Activated gamma-delta T cell treated with anti-CD3 and anti-CD28 coated beads, Interleukin-2, amount 50 U/mL, for 16 hours (primary cell): ENCODE results near the gene BLOC1S4.
"Not testable (repeated sequence)": the region's sequence is repeated elsewhere in the genome, so short reads cannot be mapped to it uniquely, and the experiment has no call there.

Experiments used
- DNase-seq: peaks from one replicate; pipeline ENCODE4 v3.0.0-alpha.2; 2020; ENCODE audit warnings: low read depth

Gene BLOC1S4

GRCh38 chr4:6716018-6716911 lies at the start of gene BLOC1S4:
BLOC1S4 (plus strand) TSS chr4:6716174; CDS start chr4:6716210, 36 bp downstream.
- peak; percentile 80 for DNase-seq

- DNase-seq: no peak
These were observed 47.6 kb upstream of the BLOC1S4 start for GRCh38 chr4:6668391-6668790.

GRCh38 chr4:6671648-6672047 lies 44.3 kb upstream of the BLOC1S4 start:
- DNase-seq: no peak

GRCh38 chr4:6672131-6672530 lies 43.8 kb upstream of the BLOC1S4 start:
- DNase-seq: no peak

GRCh38 chr4:6672541-6673190 lies 43.3 kb upstream of the BLOC1S4 start:
- DNase-seq: not testable (repeated sequence)

- not testable (repeated sequence) for DNase-seq
These were observed 42.7 kb upstream of the BLOC1S4 start for GRCh38 chr4:6673191-6673659.

- peak; percentile 88 for DNase-seq
These were observed 42.1 kb upstream of the BLOC1S4 start for GRCh38 chr4:6673660-6674499.

GRCh38 chr4:6674500-6675149 lies 41.3 kb upstream of the BLOC1S4 start:
- DNase-seq: peak; percentile 48

GRCh38 chr4:6676722-6677558 lies 39.0 kb upstream of the BLOC1S4 start:
- no peak for DNase-seq

GRCh38 chr4:6680372-6681034 lies 35.5 kb upstream of the BLOC1S4 start:
- DNase-seq: no peak

- no peak for DNase-seq
These were observed 34.8 kb upstream of the BLOC1S4 start for GRCh38 chr4:6681191-6681590.

- no peak for DNase-seq
These were observed 32.9 kb upstream of the BLOC1S4 start for GRCh38 chr4:6682862-6683590.

GRCh38 chr4:6684656-6685055 lies 31.3 kb upstream of the BLOC1S4 start:
- DNase-seq: no peak

- DNase-seq: no peak
These were observed 29.7 kb upstream of the BLOC1S4 start for GRCh38 chr4:6686104-6686787.

GRCh38 chr4:6687947-6688878 lies 27.8 kb upstream of the BLOC1S4 start:
- no peak for DNase-seq

- DNase-seq: peak; percentile 59
These were observed 27.0 kb upstream of the BLOC1S4 start for GRCh38 chr4:6688879-6689505.

- DNase-seq: no peak
These were observed 26.4 kb upstream of the BLOC1S4 start for GRCh38 chr4:6689506-6689960.
